ENCODE results near the gene TNFAIP8L3.
"Not testable (repeated sequence)": the region's sequence is repeated elsewhere in the genome, so short reads cannot be mapped to it uniquely, and the experiment has no call there.

TNFAIP8L3 gene

DNA sequence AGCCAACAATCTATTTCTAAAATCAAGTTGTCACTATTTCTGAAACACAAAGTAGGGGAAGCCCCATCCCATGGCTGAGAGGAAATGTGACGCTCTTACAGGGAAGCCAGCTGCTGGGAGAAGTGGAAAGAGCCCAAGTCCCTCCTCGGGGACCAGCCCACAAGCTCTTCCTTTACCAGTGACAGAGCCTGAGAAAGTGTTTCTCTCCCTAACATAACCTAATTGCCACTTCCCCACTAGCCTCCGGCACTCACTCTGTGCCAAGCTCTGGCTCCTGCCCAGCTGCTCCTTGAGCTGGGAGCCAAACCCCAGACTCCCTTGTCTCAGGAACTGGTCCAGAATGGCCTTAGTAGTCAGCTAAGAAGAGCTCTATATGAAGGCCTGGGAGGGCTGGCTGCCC lies 42.9 kb downstream of the TNFAIP8L3 start:
- DNase-seq = no peak

DNA sequence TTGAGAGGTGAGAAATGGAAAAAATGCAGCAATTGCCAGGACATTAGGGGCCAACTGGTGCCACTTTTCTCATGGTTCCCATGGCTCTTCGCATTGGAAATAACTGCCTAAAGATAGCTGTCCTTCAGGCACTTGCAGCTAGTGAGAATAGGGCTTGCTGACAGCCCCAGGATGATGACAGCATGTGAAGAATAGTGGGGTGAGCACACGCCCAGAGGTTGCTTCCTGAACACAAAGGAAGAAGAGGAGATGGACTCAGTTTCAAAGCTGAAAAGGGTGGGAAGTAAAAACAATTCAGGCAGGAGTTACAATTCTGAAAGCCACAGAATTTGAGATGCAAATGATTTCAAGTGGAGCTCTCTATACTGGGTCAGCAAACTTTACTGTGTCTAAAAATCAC lies 45.6 kb downstream of the TNFAIP8L3 start:
- DNase-seq = no peak

DNA sequence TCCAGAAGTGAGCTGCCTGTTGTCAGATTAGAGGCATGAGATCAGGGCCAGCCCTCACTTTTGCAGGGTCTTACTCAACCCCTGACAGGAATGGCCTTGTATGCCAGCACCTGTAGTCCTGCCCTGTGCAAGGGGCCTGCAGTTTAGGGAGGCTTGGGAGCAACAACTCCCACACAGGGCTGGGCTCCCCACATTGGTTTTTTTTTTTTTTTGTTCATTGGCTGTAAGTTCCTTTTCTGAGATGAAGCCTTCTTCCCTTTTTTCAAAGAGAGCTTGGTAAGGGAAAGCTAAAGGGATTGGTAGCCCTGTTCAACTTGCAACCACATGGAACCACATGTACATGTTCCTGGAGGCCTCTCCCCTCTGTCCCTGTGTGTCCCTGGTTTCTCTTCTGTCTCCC lies 46.4 kb downstream of the TNFAIP8L3 start:
- no peak for DNase-seq

DNA sequence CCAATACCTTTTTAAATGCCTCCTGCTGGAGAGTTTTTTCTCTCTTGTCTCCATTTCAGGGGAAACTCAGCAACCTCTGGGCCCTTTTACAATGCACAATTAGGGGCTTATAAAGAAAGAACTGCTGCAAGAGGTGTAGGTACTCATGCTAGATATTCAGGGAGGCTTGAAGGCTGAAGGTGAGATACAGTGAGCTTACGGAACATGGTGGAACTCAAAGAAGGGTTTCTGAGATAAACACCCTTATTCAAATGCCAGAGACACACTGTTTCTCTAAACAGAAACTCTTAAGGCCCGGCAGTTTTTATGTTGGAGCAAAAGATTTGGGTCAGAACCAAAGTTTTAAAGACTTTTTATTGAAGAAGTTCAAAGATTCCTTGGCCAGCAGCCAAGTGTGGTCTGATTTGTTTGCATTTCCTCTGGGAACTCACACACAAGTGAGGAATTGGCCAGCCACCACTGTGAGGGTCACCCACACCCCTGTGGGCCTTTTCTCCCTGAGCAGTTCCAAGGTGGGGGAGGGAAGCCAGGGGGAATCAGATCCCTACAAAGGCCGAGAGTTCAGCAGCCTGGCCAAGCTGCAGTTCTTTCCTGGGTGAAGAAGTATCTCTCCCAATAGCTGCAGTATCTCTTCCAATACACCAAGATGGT lies 47.8 kb downstream of the TNFAIP8L3 start:
- DNase-seq = no peak

DNA sequence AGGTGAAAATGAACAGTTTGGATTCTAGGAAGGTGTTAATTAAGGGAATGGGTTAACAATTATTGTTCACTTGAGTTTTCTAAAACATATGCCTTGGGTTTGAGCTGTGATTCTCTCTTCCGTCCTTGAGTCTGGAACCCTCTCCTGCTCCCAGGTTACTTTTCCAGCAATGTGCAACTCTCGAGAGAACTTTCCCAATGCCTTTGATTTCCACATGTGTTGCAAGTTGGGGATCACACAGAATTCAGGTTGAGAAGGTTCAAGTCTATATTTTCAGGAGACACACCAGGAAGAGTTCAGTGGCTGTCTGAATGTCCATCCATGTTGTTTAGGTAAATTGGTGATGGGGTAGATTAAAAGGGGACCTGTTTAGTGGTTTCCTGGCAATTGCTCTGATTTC lies 48.7 kb downstream of the TNFAIP8L3 start:
- no peak for DNase-seq

DNA sequence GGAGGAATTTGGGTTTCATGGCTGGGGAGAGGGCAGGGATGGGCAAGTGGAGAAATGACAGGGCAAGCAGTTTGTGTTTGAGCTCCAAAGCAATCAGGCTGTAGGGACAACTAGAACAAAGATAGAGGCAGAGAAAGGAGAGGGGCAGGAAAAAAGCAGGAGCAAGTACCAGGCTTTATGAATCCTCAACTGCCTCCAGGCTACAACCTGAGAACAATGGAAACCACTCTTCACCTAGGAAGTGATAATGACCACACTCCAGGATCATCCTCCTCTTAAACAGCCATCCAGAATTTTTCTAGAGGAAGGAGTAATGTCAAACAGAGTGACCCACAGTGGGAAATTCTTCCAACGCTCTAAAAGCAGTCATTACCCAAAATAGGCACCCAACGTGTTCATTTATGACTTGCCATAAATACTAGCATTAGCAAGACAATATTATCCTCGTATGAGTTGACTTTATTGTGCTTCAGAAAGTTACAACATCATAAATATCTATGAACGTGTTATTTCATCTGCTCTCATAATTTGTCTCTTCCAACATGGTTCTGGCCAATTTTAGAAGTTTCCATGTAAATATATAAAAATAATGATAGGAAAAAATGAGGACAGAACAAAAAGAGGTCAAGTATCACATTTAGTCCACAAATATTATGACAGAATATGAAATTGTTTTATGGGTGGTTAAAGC lies 50.5 kb downstream of the TNFAIP8L3 start:
- DNase-seq = no peak

DNA sequence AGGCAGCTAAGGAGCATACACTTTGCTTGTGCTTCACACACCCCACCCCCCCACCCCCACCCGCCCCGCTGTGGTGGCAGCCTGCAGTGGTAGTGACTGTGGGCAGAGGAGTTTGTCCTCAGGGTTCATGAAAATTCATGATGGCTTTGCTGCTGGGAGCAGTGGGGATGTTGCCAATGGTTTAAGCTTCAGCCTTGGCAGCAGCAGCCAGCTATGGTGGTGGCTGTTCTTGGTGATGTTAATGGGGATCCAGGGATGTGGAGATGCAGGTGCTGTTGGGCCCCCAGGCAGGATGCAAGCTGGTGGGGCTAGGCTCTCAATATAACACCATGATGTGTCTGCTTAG lies 55.8 kb downstream of the TNFAIP8L3 start:
- no peak for DNase-seq

DNA sequence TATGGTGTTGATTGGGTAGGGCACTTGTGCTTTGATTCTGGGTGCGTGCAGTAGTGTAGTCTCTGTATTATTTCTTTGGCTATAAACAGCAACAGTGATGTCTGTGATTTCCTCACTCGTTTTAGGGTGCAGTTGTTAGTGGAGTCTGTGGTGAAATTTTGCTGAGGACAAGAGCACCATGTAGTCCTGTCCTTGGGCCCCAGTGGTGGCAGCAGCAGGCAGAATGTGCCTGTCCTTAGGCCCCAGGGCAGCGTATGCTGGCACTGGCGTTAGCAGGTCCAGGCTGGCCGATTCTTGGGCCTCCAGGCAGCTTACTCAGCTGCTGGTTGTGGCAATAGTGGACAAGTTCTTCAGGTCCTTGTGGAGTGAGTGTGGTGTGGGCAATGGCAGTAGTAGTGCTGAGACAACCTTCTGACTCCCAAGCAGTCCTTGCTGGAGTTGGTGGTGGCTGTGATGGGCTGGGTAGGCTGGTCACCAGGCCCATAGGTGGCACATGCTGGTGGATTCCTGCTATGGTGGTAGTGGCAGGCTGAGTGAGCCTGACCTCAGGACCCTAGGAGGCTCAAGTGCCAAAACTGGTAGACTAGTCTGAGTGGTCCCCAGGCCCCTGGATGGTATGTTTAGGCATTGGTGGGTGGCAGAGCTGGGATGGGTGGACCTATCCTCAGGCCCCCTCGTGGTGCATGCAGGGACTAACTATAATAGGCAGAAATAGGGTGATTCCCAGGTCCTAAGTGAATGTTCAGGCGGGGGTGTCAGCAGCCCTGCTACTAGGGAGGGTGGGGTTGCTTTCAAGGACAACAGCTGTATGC lies 56.3 kb downstream of the TNFAIP8L3 start:
- no peak for DNase-seq

DNA sequence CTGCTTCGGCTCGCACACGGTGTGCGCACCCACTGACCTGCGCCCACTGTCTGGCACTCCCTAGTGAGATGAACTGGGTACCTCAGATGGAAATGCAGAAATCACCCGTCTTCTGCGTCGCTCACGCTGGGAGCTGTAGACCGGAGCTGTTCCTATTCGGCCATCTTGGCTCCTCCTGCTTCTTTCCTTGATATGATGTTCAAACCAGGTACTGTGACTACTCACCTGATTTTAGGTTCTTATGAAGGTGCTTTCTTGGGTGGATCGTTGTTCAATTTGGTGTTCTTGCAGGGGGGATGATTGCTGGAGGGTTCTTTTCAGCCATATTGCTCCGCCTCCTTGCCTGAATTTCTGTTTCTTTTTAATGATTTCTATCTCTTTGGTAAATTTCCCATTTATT lies 57.2 kb downstream of the TNFAIP8L3 start:
- DNase-seq = not testable (repeated sequence)

DNA sequence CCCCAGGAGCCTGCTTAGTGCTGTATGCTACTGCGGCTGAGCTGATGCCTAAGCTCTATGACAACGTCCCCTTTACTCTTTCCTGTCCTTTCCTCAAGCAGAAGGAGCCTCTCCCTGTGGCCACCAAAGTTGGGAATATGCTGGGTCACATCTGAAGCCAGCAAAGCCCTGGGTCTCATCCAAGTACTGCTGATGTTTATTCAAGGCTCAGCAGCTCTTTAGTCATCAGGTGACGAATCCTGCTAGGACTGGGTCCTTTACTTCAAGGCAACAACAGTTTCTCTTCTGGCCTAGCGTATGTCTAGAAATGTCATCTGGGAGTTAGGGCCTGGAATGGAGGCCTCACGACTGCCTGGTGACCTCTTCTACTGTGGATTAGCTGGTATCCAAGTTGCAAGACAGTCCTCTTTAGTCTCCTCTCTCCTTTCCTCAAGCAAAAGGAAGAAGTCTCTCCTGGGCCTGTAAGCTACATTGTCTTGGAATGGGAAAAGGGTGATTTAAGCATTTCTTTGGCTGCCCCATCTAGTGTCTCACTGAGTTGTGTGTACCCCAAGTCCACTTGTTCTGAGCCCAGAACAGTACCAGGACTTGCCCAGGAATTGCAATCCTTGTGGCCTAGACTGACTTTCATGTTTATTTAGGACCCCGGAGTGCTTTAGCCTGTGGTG lies 63.9 kb downstream of the TNFAIP8L3 start:
- no peak for DNase-seq

DNA sequence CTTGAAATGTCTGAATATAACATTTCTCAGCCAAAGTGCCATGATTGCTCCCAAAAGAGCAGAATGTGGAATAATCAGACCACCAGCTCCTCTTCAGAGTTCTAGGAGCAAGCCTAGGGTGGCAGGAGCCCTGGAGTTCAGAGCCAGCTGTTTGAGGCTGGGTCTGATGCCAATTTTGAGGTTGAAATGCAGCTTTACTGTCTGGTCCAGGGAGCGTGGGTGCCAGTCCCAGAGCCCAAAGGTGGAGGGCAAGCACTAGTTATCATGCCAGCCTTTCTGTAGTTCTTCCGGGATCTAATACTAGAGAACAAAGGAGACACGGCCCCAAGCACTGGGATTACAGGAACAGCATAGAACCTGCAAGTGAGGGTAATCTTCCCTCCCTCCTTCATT lies 69.3 kb downstream of the TNFAIP8L3 start:
- no peak for DNase-seq

DNA sequence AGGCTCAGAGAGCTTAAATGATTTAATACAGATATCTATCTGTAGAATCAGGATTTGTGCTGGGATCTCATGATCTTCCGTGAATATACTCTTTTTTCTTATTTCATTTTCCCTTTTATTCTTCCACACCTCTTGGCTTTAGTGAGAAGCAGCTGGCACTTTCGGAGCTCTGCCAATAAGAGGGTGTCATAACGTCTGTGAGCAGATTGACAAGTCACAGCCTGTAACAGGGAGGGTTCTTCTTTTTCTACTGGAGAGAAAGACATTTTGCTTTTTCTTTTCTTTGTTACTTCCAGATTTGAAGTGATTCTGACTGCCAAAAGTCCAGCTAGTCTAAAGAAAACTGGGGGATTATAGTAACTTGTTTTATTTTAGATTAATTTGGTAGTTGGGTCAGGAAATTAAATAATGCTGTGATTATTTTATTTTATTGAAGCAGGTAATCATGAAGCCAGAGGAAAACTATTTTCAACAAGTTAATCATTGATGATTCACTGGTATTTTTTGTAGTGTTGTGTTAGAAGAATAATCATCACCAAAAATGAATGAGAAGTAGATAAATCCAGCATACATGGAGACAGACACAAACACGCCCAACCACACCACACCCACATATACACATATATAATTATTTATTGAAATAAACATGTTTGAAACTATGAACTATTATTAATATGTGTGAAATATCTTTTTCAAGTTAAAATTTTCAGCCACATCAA lies 69.8 kb downstream of the TNFAIP8L3 start:
- no peak for DNase-seq

DNA sequence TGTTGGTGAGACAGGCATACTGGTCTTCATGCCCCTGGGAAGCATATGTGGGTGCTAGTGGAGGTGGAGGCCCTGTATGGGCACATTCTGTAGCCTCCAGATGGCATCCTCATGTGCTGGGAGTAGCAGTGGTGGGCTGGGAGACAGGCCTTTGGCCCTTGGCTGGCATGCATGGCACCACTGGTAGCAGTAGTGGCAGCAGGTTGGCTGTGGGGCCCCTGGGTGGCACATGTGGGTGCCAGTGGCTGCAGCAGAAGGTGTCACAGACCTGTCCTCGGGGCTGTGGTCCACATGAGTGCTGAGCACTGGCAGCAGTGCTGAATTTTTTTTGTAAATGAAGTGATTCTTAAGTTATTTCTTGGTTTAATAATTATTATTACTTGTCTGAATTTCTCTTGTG lies 71.2 kb downstream of the TNFAIP8L3 start:
- DNase-seq = no peak

DNA sequence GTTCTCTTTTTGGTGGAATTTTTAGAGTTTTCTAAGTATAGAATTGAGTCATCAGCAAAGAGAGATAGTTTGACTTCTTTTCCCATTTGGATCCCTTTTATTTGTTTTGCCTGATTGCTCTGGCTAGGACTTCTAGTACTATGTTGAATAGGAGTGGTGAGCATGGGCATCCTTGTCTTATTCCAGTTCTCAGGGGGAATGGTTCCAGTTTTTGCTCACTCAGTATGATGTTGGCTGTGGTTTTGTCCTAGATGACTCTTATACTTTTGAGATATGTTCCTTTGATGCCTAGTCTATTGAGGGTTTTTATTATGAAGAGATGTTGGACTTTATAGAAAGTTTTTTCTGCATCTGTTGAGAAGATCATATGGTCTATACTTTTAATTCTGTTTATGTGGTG lies 72.5 kb downstream of the TNFAIP8L3 start:
- DNase-seq = no peak

DNA sequence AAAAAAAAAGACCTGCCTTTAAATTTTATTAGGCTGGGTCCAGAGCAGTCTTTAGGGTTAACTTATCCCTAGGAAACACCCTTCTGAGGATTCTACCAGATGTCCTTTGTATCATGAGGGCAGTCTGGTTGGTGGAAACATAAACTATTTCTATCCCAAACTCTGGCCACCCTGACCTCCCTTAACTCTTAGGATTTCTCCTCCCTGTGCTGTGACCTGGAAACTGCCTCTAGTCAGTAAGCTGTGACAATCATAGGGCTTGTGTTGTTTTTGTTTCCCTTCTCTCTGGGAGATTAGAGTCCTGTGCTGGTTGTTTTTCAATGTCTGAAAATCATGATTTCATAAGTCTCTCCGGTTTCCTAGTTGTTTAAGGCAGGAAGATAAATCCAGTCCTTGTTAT lies 78.1 kb downstream of the TNFAIP8L3 start:
- no peak for DNase-seq

DNA sequence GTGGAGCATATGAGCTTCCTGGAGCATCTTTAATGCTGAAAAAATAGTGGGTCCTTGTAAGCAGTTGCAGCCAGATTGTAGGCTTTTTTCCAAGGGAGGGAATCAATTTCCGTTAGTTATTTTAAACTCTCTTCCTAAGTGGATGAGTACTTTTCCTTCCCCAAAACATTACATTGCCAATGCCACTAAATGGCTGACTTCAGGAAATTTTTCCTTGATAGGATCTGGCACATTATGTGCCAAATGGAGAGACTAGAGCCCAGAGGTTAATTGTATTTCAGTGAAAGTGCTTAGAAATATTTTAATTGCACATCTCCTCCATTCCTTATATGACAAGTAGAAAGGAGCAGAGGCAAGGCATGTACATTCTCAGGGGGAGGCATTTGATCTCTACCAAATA lies 83.5 kb downstream of the TNFAIP8L3 start:
- DNase-seq = no peak

DNA sequence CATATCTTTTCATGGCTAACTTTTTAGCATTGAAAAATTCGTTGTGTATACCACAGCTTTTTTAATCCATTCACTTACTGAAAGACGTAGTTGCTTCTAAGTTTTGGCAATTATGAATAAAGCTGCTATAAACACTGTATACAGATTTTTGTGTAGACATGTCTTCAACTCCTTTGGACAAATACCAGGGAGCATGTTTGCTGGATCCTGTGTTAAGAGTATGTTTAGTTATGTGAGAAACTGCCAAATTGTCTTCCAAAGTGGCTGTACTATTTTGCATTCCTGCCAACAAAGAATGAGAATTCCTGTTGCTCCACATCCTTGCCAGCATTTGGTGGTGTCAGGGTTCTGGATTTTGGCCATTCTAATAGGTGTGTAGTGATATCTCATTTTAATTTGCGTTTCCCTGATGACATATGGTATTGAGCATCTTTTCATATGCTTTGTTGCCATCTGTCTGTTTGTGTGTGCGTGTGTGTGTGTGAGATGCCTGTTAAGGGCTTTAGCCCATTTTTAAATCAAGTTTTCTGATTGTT lies 87.5 kb downstream of the TNFAIP8L3 start:
- no peak for DNase-seq

Data from COR-L47 (cell line).